ENCODE results near the gene SI. TPM values are rescaled to one million over a fixed set of nuclear protein-coding genes. Genes with fewer than 3 reads are reported as not detected.

SI gene
- not detected for total RNA-seq
- polyA plus RNA-seq = not detected
- not detected for total RNA-seq

DNA sequence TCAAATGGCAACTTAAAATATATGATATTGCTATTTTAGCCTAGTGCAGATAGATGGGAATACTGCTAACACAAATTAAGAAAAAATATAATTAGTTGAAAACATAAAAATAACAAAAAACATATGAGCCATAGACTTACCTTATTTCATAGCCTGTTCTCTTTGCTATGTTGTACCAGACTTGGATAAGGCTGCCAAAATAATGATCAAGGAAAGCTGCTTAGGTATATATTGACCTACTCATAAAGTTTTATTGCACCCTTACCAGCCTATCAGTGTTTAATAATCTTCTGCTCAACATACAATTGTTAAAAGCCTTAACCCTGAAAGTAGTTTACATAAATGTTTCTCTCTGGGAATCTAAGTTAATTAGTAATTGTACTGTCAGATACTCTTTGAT lies at the start of gene SI:
SI (minus strand) TSS at position 204 of the 400 bp plus-strand sequence. CDS start 2,484 bp downstream, outside the sequence.
- DNase-seq (no peak), ATAC-seq (no peak)
- ChIA-PET CTCF (no interaction called here), POLR2A (no interaction called here)
- Histone ChIP-seq H3K9me3 (ENCODE audit: control insufficient read depth in 2 of 3, low read length in 3 of 3) (no peaks in the 10 kb centered on the region), H3K36me3 (ENCODE audit: control insufficient read depth in 2 of 3, insufficient read depth in 3 of 3, low read length in 3 of 3) (no peaks in the 10 kb centered on the region), H3K27ac (ENCODE audit: low read depth, low read length) (no peak within 1 kb of the TSS), H3K4me3 (ENCODE audit: low read length) (no peak within 1 kb of the TSS), H3K4me1 (ENCODE audit: control insufficient read depth in 2 of 2, insufficient read depth in 2 of 2, low read length in 2 of 2) (no peaks in the 10 kb centered on the region), H3K27me3 (ENCODE audit: control insufficient read depth in 2 of 2, insufficient read depth in 2 of 2, low read length in 2 of 2) (no peaks in the 10 kb centered on the region)
- no peak within 1 kb of the TSS for H3K27ac Mint-ChIP-seq
- no peaks in the 10 kb centered on the region for H3K4me1 Mint-ChIP-seq
- intact Hi-C loops (cut with micrococcal nuclease) = no loop called here
- no peak within 1 kb of the TSS for H3K4me3 Mint-ChIP-seq
- peaks cover 0 to 11% (median 4%) of the 10 kb centered on the region in 11 donors for H3K9me3 Mint-ChIP-seq
- H3K27me3 Mint-ChIP-seq = no peaks in the 10 kb centered on the region
- H3K36me3 Mint-ChIP-seq = no peaks in the 10 kb centered on the region

DNA sequence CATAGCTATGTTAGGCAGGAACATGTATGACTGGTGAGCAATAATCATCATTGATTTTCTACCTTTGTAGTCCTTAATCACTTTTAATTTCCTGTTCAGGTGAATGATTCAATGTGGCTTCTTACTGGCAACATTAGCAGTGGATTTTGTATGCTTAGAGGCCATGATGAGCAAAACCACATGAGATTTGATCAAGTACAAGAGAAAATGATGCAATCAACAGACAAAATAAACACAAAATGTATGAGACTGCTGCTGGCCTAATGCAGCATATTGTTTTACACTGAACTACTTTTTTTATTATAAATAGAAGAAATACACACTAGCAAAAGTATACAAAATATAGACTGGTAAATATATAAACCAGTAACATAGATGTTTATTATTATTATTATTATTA lies 47.5 kb upstream of the SI start:
- Mint-ChIP-seq H3K4me1 (no peaks in the 10 kb centered on the region), H3K9me3 (peaks cover 0 to 25% (median 7%) of the 10 kb centered on the region in 11 donors), H3K36me3 (no peaks in the 10 kb centered on the region), H3K27me3 (no peaks in the 10 kb centered on the region), H3K4me3 (no peak overlapping the region), H3K27ac (no peak overlapping the region)
- DNase-seq (no peak), ATAC-seq (no peak)
- Histone ChIP-seq H3K36me3 (ENCODE audit: control insufficient read depth in 2 of 3, insufficient read depth in 3 of 3, low read length in 3 of 3) (no peaks in the 10 kb centered on the region), H3K9me3 (ENCODE audit: control insufficient read depth in 2 of 3, low read length in 3 of 3) (no peaks in the 10 kb centered on the region), H3K4me3 (ENCODE audit: low read length) (no peak overlapping the region), H3K27me3 (ENCODE audit: control insufficient read depth in 2 of 2, insufficient read depth in 2 of 2, low read length in 2 of 2) (no peaks in the 10 kb centered on the region), H3K4me1 (ENCODE audit: control insufficient read depth in 2 of 2, insufficient read depth in 2 of 2, low read length in 2 of 2) (no peaks in the 10 kb centered on the region), H3K27ac (ENCODE audit: low read depth, low read length) (no peak overlapping the region)
- intact Hi-C loops (cut with micrococcal nuclease) = no loop called here
- POLR2A ChIA-PET = no interaction called here
- CTCF ChIA-PET = no interaction called here

DNA sequence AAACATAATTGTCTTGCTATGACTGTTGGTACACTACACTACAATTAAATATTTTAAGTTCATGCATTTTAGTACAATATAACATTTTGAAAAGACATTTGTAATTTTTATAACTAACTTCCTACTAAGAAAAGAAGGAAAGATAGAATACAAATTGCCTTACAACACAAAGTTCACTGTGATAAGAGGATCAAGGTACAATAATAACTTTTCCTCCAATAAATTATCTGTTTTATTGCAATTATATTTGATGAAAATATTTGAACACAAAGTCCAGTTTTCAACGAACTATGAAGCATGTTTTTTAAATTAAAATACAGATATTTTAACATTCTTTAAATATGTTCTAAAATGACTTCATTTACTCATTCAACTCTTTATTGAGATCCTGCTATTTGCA lies 33.1 kb upstream of the SI start:
- peaks cover 0 to 29% (median 0%) of the 10 kb centered on the region in 11 donors for H3K9me3 Mint-ChIP-seq
- no peaks in the 10 kb centered on the region for H3K4me1 Mint-ChIP-seq
- no peak overlapping the region for H3K27ac Mint-ChIP-seq
- intact Hi-C loops (cut with micrococcal nuclease) = no loop called here
- H3K4me3 Mint-ChIP-seq = no peak overlapping the region
- Histone ChIP-seq H3K4me1 (ENCODE audit: control insufficient read depth in 2 of 2, insufficient read depth in 2 of 2, low read length in 2 of 2) (no peaks in the 10 kb centered on the region), H3K27ac (ENCODE audit: low read depth, low read length) (no peak overlapping the region), H3K4me3 (ENCODE audit: low read length) (no peak overlapping the region), H3K27me3 (ENCODE audit: control insufficient read depth in 2 of 2, insufficient read depth in 2 of 2, low read length in 2 of 2) (no peaks in the 10 kb centered on the region), H3K36me3 (ENCODE audit: control insufficient read depth in 2 of 3, insufficient read depth in 3 of 3, low read length in 3 of 3) (no peaks in the 10 kb centered on the region), H3K9me3 (ENCODE audit: control insufficient read depth in 2 of 3, low read length in 3 of 3) (no peaks in the 10 kb centered on the region)
- no peaks in the 10 kb centered on the region for H3K36me3 Mint-ChIP-seq
- H3K27me3 Mint-ChIP-seq = no peaks in the 10 kb centered on the region
- ATAC-seq (no peak), DNase-seq (no peak)
- POLR2A ChIA-PET = no interaction called here
- CTCF ChIA-PET = no interaction called here

DNA sequence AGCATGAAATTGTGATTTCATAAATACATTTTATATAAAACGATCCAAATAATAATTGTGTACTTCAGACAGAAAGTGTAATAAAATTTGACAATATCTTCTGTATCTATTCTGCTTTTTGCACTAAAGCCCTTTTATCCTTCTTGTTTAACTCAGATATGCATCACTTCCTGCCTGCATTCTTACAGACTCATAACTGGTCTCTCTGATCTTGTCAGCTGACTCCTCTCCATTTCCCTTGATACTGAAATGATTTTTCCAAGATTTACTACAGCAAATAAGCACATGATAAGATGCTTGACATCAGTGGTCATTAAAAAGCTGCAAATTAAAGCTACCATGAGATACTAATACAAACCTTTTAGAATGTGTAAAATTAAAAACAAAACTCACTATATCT lies 25.3 kb upstream of the SI start:
- no peaks in the 10 kb centered on the region for H3K4me1 Mint-ChIP-seq
- Histone ChIP-seq H3K9me3 (ENCODE audit: control insufficient read depth in 2 of 3, low read length in 3 of 3) (no peaks in the 10 kb centered on the region), H3K36me3 (ENCODE audit: control insufficient read depth in 2 of 3, insufficient read depth in 3 of 3, low read length in 3 of 3) (no peaks in the 10 kb centered on the region), H3K4me1 (ENCODE audit: control insufficient read depth in 2 of 2, insufficient read depth in 2 of 2, low read length in 2 of 2) (no peaks in the 10 kb centered on the region), H3K27me3 (ENCODE audit: control insufficient read depth in 2 of 2, insufficient read depth in 2 of 2, low read length in 2 of 2) (no peaks in the 10 kb centered on the region), H3K4me3 (ENCODE audit: low read length) (no peak overlapping the region), H3K27ac (ENCODE audit: low read depth, low read length) (no peak overlapping the region)
- DNase-seq (no peak), ATAC-seq (no peak)
- H3K27me3 Mint-ChIP-seq = no peaks in the 10 kb centered on the region
- H3K36me3 Mint-ChIP-seq = no peaks in the 10 kb centered on the region
- H3K9me3 Mint-ChIP-seq = peaks cover 0 to 17% (median 2%) of the 10 kb centered on the region in 11 donors
- intact Hi-C loops (cut with micrococcal nuclease) = no loop called here
- ChIA-PET POLR2A (no interaction called here), CTCF (no interaction called here)
- no peak overlapping the region for H3K27ac Mint-ChIP-seq
- no peak overlapping the region for H3K4me3 Mint-ChIP-seq

DNA sequence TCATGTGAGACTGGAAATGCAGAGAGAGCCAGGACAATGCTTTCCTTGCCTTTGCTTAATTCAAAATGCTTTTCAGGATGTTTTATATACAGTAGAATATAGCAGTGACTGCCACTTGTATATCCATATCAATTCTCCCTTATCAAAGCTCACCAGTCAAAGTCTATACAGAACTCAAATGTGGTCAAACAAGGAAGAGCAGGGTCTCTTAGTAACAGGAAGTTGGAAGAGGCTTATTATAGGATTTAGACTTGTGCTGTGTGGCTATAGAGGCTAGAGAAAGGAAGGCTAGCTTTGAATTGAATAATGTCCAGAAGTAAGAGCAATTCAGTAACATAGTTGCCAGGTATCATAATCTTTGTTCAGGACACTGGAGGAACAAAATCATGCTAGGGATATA lies 4.4 kb upstream of the SI start:
- ATAC-seq (no peak), DNase-seq (no peak)
- intact Hi-C loops (cut with micrococcal nuclease) = no loop called here
- no peaks in the 10 kb centered on the region for H3K36me3 Mint-ChIP-seq
- no peak overlapping the region for H3K4me3 Mint-ChIP-seq
- no peaks in the 10 kb centered on the region for H3K4me1 Mint-ChIP-seq
- H3K4me1 ChIP-seq (ENCODE audit: control insufficient read depth in 2 of 2, insufficient read depth in 2 of 2, low read length in 2 of 2) = no peaks in the 10 kb centered on the region
- POLR2A ChIA-PET = no interaction called here
- H3K27ac ChIP-seq (ENCODE audit: low read depth, low read length) = no peak overlapping the region
- no peak overlapping the region for H3K27ac Mint-ChIP-seq
- no peaks in the 10 kb centered on the region for H3K9me3 ChIP-seq (ENCODE audit: control insufficient read depth in 2 of 3, low read length in 3 of 3)
- no peaks in the 10 kb centered on the region for H3K27me3 Mint-ChIP-seq
- no peak overlapping the region for H3K4me3 ChIP-seq (ENCODE audit: low read length)
- H3K9me3 Mint-ChIP-seq = peaks cover 0 to 10% (median 6%) of the 10 kb centered on the region in 11 donors
- H3K27me3 ChIP-seq (ENCODE audit: control insufficient read depth in 2 of 2, insufficient read depth in 2 of 2, low read length in 2 of 2) = no peaks in the 10 kb centered on the region
- CTCF ChIA-PET = no interaction called here
- H3K36me3 ChIP-seq (ENCODE audit: control insufficient read depth in 2 of 3, insufficient read depth in 3 of 3, low read length in 3 of 3) = no peaks in the 10 kb centered on the region

DNA sequence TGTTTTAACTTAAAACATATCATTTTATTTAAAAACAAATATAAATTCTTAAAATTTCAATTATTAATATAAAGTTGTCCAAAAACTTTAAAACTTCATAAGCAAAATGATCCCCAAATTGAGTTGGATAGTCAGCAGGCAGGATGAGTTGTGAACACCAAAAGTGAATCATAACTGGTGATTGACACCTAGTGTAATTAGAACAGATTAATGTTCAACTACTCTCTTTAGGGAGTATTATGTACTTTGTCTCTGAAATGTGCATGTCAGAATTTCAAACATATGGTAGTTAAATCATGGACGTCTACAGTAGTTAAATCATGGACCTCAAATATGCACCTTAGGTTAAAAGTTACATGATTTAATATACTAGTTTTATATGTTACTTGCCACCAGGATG lies 2.9 kb upstream of the SI start:
- Mint-ChIP-seq H3K4me3 (no peak overlapping the region), H3K27ac (no peak overlapping the region), H3K4me1 (no peaks in the 10 kb centered on the region), H3K27me3 (no peaks in the 10 kb centered on the region), H3K9me3 (peaks cover 0 to 11% (median 4%) of the 10 kb centered on the region in 11 donors), H3K36me3 (no peaks in the 10 kb centered on the region)
- intact Hi-C loops (cut with micrococcal nuclease) = no loop called here
- H3K4me3 ChIP-seq (ENCODE audit: low read length) = no peak overlapping the region
- ATAC-seq (no peak), DNase-seq (no peak)
- CTCF ChIA-PET = no interaction called here
- H3K9me3 ChIP-seq (ENCODE audit: control insufficient read depth in 2 of 3, low read length in 3 of 3) = no peaks in the 10 kb centered on the region
- POLR2A ChIA-PET = no interaction called here
- no peaks in the 10 kb centered on the region for H3K36me3 ChIP-seq (ENCODE audit: control insufficient read depth in 2 of 3, insufficient read depth in 3 of 3, low read length in 3 of 3)
- H3K27ac ChIP-seq (ENCODE audit: low read depth, low read length) = no peak overlapping the region
- H3K27me3 ChIP-seq (ENCODE audit: control insufficient read depth in 2 of 2, insufficient read depth in 2 of 2, low read length in 2 of 2) = no peaks in the 10 kb centered on the region
- no peaks in the 10 kb centered on the region for H3K4me1 ChIP-seq (ENCODE audit: control insufficient read depth in 2 of 2, insufficient read depth in 2 of 2, low read length in 2 of 2)

DNA sequence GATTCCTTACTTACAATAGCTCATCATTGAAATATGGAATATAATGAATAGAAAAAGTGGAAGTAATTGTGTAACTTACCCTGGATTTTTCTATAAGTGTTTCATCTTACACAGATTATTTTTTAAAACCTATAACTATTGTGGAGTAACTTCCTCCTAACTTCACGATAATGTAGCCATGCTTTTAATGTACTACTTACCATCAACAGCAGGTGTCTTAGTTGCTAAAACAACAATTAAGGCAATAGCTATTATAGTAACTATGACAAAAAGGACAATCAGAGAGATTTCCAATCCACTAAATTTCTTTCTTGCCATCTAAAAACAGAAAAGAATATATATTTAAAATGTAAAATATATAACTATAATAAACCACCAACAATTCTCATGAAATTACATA lies 2.6 kb downstream of the SI start:
- intact Hi-C loops (cut with micrococcal nuclease) = no loop called here

More for the DNA sequence above, 2.6 kb downstream of the SI start:
- Mint-ChIP-seq H3K27me3 (no peaks in the 10 kb centered on the region), H3K4me3 (no peak overlapping the region), H3K36me3 (no peaks in the 10 kb centered on the region), H3K9me3 (peaks cover 0 to 6% (median 3%) of the 10 kb centered on the region in 11 donors), H3K4me1 (no peaks in the 10 kb centered on the region), H3K27ac (no peak overlapping the region)
- ChIA-PET POLR2A (no interaction called here), CTCF (no interaction called here)
- ATAC-seq (no peak), DNase-seq (no peak)
- Histone ChIP-seq H3K27ac (ENCODE audit: low read depth, low read length) (no peak overlapping the region), H3K4me3 (ENCODE audit: low read length) (no peak overlapping the region), H3K4me1 (ENCODE audit: control insufficient read depth in 2 of 2, insufficient read depth in 2 of 2, low read length in 2 of 2) (no peaks in the 10 kb centered on the region), H3K36me3 (ENCODE audit: control insufficient read depth in 2 of 3, insufficient read depth in 3 of 3, low read length in 3 of 3) (no peaks in the 10 kb centered on the region), H3K9me3 (ENCODE audit: control insufficient read depth in 2 of 3, low read length in 3 of 3) (no peaks in the 10 kb centered on the region), H3K27me3 (ENCODE audit: control insufficient read depth in 2 of 2, insufficient read depth in 2 of 2, low read length in 2 of 2) (no peaks in the 10 kb centered on the region)
